Progenitor cell of endocrine pancreas (in vitro differentiated cells): ENCODE data around the gene KRTAP22-2. TPM values are rescaled to one million over a fixed set of nuclear protein-coding genes. Genes with fewer than 3 reads are reported as not detected.

Source experiments
- DNase-seq: peaks from one replicate; pipeline ENCODE4 v3.0.0; 2021; ENCODE audit warnings: low spot score; ENCODE audit not compliant: unreplicated experiment
- H3K27ac Mint-ChIP-seq: 2 replicates; pipeline ENCODE4 v1.8.0; 2021; ENCODE audit warnings: mild to moderate bottlenecking, moderate library complexity, mixed read lengths
- H3K27me3 Mint-ChIP-seq: 2 replicates; pipeline ENCODE4 v1.8.0; 2021; ENCODE audit warnings: mixed read lengths
- H3K36me3 Mint-ChIP-seq: 2 replicates; pipeline ENCODE4 v1.8.0; 2022; ENCODE audit warnings: mixed read lengths; ENCODE audit not compliant: insufficient read depth
- H3K4me1 Mint-ChIP-seq: 2 replicates; pipeline ENCODE4 v1.8.0; 2021; ENCODE audit warnings: low read depth, mixed read lengths
- H3K4me3 Mint-ChIP-seq: 2 replicates; pipeline ENCODE4 v1.8.0; 2021; ENCODE audit warnings: low read depth, mild to moderate bottlenecking, moderate library complexity, mixed read lengths
- H3K9me3 Mint-ChIP-seq: 2 replicates; pipeline ENCODE4 v1.8.0; 2021; ENCODE audit warnings: low read depth, mixed read lengths
- total RNA-seq: library from RNA; stranded (reverse); gene quantifications from 2 replicates; pipeline ENCODE4 v1.2.1, GENCODE V29; 2021
- TF ChIP-seq, protein P1 (sequence below): fragments of 200-600 bp; sonication (generic); IDR thresholded peaks from one replicate; pipeline ENCODE4 v1.5.0; 2021; ENCODE audit warnings: antibody characterized with exemption, mild to moderate bottlenecking; ENCODE audit not compliant: unreplicated experiment

The KRTAP22-2 gene
- total RNA-seq, 1 donor from 2014 or later = not detected

DNA sequence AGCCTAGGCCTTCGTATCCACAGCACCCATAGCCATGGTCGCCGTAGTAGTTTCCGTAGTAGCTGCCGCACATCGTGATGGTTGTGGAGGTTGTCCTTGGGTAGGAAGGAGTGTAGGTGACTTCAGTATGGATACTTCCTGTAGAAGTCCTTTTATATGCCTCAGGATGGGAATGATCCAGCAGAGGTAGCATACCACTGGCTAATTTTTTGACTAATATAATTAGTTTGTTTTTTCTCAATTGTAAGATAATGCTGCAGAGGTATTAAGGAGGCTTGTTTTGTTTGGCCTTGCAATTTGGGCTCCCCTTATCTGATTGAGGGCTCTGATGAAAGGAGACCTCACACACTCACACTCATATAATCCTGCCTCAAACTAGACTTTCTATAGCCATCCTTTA lies 8.6 kb upstream of the KRTAP22-2 start, which contains the start of gene KRTAP6-2:
Gene KRTAP6-2 (minus strand): TSS at position 101 of the 400 bp plus-strand sequence. CDS start 28 bp downstream, at position 73.
- no peak within 1 kb of the TSS for H3K27ac Mint-ChIP-seq
- no peaks in the 10 kb centered on the region for H3K4me1 Mint-ChIP-seq
- no peaks in the 10 kb centered on the region for H3K27me3 Mint-ChIP-seq
- H3K36me3 Mint-ChIP-seq = peaks cover 2% of the 10 kb centered on the region
- no peak within 1 kb of the TSS for H3K4me3 Mint-ChIP-seq
- H3K9me3 Mint-ChIP-seq = peaks cover 20% of the 10 kb centered on the region
- no peak for DNase-seq
- TF ChIP-seq, protein P1, sequence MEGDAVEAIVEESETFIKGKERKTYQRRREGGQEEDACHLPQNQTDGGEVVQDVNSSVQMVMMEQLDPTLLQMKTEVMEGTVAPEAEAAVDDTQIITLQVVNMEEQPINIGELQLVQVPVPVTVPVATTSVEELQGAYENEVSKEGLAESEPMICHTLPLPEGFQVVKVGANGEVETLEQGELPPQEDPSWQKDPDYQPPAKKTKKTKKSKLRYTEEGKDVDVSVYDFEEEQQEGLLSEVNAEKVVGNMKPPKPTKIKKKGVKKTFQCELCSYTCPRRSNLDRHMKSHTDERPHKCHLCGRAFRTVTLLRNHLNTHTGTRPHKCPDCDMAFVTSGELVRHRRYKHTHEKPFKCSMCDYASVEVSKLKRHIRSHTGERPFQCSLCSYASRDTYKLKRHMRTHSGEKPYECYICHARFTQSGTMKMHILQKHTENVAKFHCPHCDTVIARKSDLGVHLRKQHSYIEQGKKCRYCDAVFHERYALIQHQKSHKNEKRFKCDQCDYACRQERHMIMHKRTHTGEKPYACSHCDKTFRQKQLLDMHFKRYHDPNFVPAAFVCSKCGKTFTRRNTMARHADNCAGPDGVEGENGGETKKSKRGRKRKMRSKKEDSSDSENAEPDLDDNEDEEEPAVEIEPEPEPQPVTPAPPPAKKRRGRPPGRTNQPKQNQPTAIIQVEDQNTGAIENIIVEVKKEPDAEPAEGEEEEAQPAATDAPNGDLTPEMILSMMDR = no peak

DNA sequence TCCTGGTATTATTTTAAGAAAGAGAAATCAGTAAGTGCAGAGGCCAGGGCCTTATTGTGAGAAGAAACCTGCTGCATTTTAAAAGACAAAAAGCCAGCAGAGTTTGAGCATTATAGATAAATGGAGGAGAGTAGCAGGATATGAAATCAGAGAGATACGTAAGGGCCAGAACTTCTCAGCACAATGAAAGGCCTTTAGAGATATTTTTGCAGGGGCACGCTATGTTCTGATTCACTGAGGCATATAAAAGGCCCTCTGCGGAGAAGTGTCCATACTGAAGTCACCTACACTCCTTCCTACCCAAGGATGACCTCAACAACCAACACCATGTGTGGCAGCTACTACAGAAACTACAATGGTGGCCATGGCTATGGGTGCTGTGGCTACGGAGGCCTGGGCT lies 1.9 kb upstream of the KRTAP22-2 start, which contains the start of gene KRTAP6-3:
Gene KRTAP6-3 (plus strand): TSS at position 301 of the 400 bp plus-strand sequence. CDS start 6 bp downstream, at position 307.
- no peaks in the 10 kb centered on the region for H3K27me3 Mint-ChIP-seq
- no peak for DNase-seq
- peaks cover 16% of the 10 kb centered on the region for H3K9me3 Mint-ChIP-seq
- H3K4me3 Mint-ChIP-seq = no peak within 1 kb of the TSS
- H3K4me1 Mint-ChIP-seq = no peaks in the 10 kb centered on the region
- peaks cover 2% of the 10 kb centered on the region for H3K36me3 Mint-ChIP-seq
- TF ChIP-seq, protein P1 = no peak
- no peak within 1 kb of the TSS for H3K27ac Mint-ChIP-seq

DNA sequence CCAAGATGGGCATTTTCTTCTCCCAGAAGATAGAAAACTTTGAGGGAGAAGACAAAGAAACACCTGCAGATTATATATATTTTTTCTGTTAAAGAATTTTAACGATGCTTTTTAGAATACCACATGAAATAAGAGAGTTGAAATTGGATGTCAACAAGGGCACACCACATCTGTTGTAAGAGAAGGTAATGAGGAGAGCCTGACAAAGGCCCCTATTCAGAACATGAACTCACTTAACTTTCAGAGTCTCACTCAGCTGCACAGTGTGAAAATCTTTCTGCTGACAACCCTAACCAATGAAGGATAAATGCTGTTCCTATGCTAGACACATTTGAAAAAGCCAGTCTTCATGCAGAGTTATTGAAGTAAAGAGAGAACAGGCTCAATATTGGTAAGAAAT lies 7.3 kb downstream of the KRTAP22-2 start:
- Mint-ChIP-seq H3K27me3 (no peaks in the 10 kb centered on the region), H3K36me3 (no peaks in the 10 kb centered on the region), H3K4me3 (no peak overlapping the region), H3K4me1 (no peaks in the 10 kb centered on the region), H3K27ac (no peak overlapping the region), H3K9me3 (peaks cover 6% of the 10 kb centered on the region)
- TF ChIP-seq, protein P1 = no peak
- no peak for DNase-seq

DNA sequence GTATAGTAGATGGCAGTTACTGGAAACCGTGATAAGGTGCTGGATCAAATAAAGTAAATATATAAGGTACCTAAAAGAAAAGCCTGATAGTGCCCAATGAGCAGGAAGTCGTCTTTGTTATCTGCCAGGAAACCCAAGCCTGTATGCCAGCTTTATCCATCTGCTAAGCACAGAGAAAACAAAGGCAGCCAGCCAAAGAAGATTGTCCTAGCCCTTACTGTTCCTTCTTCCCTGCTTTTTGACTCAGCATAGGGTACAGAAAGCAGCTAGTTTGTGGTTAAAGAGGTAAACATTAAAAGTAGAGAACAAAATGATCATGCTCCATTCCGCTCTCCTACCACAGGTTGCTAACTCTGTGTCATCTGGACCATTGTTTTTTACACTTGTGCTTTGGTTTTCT lies 10.1 kb downstream of the KRTAP22-2 start:
- DNase-seq = no peak
- H3K4me1 Mint-ChIP-seq = no peaks in the 10 kb centered on the region
- H3K27me3 Mint-ChIP-seq = peaks cover 3% of the 10 kb centered on the region
- TF ChIP-seq, protein P1 = no peak
- H3K36me3 Mint-ChIP-seq = no peaks in the 10 kb centered on the region
- H3K9me3 Mint-ChIP-seq = peaks cover 5% of the 10 kb centered on the region
- no peak overlapping the region for H3K27ac Mint-ChIP-seq
- H3K4me3 Mint-ChIP-seq = no peak overlapping the region

DNA sequence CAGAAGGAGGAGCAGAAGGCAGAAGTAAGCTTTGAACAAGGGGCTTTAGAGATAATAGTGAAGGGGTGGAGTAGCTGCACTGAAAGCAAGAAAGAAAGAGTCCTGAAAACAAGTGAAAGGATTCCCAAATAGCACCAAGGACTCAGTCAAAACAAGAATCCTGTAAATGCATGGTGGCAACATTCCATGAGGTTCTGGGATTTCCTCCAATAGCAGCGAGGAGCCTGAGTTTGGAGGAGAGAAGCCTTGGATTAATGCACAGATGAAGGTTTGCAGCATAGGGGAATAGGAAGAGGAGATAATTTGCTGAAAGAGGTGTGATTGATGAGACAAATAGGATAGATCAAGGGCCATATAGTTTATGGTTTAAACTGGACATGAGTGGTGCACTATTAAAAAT lies 10.9 kb downstream of the KRTAP22-2 start:
- Mint-ChIP-seq H3K4me1 (no peaks in the 10 kb centered on the region), H3K9me3 (peaks cover 3% of the 10 kb centered on the region), H3K36me3 (no peaks in the 10 kb centered on the region), H3K27me3 (peaks cover 3% of the 10 kb centered on the region), H3K27ac (no peak overlapping the region), H3K4me3 (no peak overlapping the region)
- no peak for DNase-seq
- TF ChIP-seq, protein P1 = no peak
